Left kidney (tissue), 2 donors: ENCODE data around the gene FXR2. TPM values are rescaled to one million over a fixed set of nuclear protein-coding genes. Genes with fewer than 3 reads are reported as not detected.
"Not testable (repeated sequence)": the region's sequence is repeated elsewhere in the genome, so short reads cannot be mapped to it uniquely, and the experiment has no call there.

Experiments
- DNase-seq: peaks from one replicate; pipeline ENCODE4 v3.0.0-alpha.2; 2013
- polyA plus RNA-seq: library from polyadenylated mRNA; unstranded; fragments of 120-200 nt; gene quantifications from one replicate; pipeline ENCODE4 v1.2.1, GENCODE V29; 2013; ENCODE audit not compliant: insufficient read length

Gene FXR2
- polyA plus RNA-seq, 1 donor: 54.8 TPM

- no peak for DNase-seq
Measured at GRCh38 chr17:7631398-7632380, 17.0 kb upstream of the FXR2 start.

GRCh38 chr17:7629939-7630571 lies 15.4 kb upstream of the FXR2 start, which contains the start of gene SHBG:
TSS of gene SHBG (plus strand) at chr17:7630135. CDS start at chr17:7630173, 38 bp downstream.
- DNase-seq: no peak

DNA sequence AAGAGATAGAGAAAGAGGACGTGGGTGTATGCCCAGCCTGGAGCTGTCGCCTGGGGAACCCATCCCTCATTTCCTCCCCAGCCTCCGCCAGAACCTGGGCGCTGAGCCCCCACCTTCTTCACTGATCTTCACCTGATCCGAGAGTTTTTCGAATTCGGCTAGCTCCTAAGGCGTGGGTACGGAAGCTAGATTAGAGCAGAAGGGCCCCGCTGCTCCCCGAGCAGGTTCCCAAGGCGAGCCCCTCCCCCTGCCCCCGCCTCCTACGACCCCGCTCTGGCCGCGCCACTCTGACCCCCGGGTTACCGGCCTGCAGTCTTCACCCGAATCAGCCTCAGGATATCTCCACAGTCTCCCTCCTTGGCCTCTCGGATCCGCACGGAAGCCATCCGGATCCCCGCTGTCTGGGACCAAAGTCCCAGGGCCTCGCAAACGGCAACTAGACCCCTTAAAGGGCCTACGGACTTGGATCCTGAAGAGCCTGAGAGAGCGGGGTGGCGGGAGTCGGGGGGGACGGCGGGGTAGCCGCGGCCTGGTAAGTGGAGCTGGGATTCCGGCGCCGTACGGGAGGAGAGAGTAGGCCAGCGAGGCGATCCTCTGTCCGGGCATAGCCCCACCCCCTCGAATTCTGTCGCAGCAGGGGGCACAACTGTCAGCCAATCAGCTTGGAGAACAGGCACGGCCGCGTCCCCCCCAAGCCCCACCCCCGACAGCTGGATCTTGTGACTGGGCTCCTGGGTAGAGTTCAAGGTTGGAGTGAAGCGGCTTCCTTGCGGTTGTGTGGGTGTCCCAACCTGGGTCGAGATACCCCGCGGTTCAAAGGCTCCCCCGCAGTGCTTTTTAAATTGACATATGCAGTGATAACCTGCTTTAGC lies 12.8 kb upstream of the FXR2 start, which contains the start of gene SAT2:
TSS of gene SAT2 (minus strand) at position 572 of the 872 bp plus-strand sequence. CDS start at position 386, 186 bp downstream.
- DNase-seq: peak; percentile 96

- no peak for DNase-seq
Measured at GRCh38 chr17:7626956-7627249, 12.2 kb upstream of the FXR2 start.

- no peak for DNase-seq
Measured at GRCh38 chr17:7626307-7626706, 11.6 kb upstream of the FXR2 start.

DNA sequence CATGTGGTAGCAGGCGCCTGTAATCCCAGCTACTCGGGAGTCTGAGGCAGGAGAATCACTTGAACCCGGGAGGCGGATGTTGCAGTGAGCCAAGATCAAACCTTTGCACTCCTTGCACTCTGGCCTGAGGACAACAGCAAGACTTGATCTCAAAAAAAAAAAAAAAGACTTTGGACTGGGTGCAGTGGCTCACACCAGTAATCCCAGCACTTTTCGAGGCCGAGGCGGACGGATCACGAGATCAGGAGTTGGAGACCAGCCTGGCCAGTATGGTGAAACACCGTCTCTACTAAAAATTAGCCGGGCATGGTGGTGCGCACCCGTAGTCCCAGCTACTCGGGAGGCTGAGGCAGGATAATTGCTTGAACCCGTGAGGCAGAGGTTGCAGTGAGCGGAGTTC lies 11.1 kb upstream of the FXR2 start:
- not testable (repeated sequence) for DNase-seq

- no peak for DNase-seq
Measured at GRCh38 chr17:7623661-7624060, 9.0 kb upstream of the FXR2 start.

DNA sequence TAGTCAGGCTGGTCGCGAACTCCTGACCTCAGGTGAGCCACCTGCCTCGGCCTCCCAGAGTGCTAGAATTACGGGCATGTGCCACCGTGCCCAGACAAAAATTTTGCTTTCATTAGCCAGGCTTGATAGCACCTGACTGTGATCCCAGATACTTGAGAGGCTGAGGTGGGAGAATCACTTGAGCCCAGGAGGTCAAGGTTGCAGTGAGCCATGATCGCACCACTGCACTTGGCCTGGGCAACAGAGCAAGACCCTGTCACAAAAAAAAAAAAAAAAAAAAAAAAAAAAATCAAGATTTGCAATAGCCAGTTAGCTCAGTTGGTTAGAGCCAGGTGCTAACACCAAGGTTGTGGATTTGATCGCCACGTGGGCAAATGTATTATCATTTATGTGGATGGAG lies 6.1 kb upstream of the FXR2 start:
- DNase-seq: no peak

GRCh38 chr17:7618608-7619007 lies 3.9 kb upstream of the FXR2 start:
- no peak for DNase-seq

DNA sequence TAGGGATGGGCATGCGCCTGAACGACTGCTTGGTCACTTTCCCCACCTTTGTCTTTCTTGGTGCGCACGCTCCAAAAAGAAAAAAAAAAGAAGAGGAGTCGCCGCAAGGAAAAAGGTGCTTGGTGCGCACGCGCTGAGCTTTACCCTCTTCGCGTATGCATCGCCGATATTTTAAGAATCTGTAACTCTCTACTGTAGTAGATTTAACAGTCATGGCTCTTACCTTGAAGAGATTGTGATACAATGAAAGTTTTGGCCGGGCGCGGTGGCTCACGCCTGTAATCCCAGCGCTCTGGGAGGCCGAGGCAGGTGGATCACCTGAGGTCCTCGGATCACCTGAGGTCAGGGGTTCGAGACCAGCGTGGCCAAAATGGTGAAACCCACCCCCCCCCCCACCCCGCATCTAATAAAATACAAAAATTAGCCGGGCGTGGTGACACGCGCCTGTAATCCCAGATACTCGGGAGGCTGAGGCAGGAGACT lies 609 bp upstream of the FXR2 start:
- DNase-seq: no peak

DNA sequence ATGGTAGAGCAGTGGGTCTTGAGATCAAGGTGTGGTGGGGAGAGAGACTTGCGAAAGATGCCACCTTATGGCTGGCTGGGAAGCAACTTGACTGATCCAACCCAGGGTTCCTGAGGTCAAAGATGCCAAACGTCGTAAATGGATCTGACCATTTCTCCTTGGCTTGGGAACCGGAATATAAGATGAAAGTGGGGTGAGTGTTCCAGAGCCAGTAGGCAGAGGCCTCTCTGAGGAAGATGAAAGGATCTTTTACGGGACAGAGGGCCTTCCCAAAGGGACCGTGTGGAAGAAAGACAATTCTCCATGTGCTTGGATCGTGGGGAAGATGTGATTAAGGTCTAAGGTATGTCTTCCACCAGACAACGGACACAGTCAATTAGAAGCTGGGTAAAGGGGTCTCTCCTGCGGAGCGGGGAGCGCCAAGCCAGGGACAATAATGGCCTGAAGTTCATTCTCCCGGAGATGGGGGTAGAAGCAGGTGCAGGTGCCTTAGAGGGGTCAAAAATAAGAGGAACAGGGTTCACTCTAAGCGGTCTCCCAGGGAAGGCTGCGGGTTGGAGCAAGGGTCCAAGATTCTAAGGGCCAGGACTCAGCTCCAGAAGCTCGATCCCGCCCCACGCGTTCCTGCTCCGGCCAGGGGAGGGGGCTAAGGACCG lies 800 bp downstream of the FXR2 start:
- no peak for DNase-seq

GRCh38 chr17:7612294-7612640 lies 2.4 kb downstream of the FXR2 start:
- no peak for DNase-seq

DNA sequence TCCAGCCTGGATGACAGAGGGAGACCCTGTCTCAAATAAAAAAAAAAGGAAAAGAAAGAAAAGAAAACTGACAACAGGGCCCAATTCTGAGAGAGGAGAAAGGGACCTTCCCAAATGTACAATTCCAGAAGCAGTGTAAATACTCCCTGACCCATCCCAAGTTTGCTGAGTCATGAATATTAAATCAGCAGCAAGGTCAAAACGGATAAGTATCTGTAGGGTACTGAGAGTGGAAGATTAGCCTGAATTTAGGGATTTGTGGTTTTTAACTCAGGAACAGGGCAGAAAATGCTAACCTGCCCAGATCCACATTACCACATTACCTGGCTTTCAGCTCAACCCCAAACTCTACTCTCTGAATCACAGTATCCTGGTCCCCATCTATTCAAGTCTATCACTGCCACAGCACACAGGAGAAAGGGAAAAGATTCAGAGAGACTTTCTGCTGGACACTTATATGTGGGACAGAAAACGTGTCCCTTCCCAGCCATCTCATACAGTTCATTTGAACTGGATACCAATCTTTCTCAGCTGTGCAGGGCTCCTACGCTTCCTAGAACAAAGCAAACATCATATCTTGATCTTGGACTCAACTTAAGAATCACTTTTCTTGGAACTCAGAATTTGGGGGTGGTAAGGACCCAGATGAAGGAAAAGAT lies 2.9 kb downstream of the FXR2 start:
- DNase-seq: no peak

DNA sequence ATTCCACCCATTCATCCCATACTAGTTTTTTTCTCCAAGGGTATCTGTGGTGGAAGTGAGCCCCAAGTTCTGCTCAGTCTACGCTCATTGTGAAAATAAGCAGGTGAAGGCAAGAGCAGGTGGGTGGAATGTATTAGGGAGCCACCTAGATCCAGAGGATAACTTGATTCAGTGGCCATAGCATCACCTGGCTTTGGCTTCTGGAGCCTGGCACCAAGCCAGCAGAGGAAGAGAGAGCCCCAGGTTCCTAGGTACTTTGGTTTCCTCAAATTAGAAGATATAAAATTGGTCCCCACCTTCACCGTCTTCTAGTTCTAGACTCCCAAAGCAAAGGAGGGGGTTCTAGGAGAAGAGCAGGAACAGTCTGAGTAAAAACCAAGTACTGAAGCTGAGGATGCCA lies 4.1 kb downstream of the FXR2 start:
- no peak for DNase-seq

GRCh38 chr17:7606280-7606679 lies 8.4 kb downstream of the FXR2 start:
- no peak for DNase-seq

- DNase-seq: not testable (repeated sequence)
Measured at GRCh38 chr17:7597561-7597960, 17.1 kb downstream of the FXR2 start.

DNA sequence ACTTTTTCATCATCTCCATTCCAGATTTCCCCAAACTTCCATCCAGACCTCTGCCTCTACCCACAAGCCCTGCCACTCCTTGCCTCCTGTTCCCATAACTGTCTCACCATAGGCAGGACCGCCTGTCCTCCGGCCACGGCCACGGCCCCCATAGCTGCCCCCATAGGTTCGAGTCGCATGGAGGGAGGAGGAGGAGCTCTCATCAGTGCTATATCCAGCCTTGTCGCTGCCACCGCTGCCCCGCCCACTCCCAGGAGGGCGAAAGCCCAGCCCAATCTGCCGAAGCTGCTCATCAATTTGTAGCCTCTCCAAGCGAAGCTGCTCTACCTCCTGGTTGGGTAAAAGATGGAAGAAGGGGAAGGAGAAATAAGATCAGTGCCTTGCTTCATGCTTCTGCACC lies 21.4 kb downstream of the FXR2 start:
- no peak for DNase-seq

DNA sequence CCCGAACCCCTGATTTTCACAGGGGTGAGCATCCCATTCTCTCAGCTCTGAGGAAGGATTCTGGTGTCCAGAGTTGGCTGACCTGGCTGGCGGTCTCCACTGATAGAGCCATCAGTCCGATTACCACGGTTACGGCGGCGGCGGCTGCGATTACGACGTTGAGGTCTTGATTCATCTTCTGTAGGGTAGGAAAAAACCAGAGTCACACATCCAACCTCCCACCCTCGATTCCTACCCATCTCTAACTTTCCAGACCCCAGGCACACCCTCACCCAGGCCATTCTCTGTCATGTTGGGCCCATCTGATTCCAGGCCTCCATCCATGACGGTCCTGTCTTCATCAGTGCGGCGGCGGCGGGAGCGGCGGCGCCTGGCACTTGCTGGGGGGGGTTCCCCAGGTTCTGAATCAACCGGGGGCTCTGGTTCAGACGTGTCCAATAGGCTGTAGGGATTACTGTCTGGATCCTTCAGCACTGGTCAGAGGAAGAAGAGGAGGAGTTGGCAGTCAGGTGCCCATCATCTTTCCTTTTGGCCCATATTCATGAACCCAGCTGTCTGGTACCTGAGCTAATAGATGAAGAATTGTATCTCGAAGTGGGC lies 22.2 kb downstream of the FXR2 start:
- no peak for DNase-seq

DNA sequence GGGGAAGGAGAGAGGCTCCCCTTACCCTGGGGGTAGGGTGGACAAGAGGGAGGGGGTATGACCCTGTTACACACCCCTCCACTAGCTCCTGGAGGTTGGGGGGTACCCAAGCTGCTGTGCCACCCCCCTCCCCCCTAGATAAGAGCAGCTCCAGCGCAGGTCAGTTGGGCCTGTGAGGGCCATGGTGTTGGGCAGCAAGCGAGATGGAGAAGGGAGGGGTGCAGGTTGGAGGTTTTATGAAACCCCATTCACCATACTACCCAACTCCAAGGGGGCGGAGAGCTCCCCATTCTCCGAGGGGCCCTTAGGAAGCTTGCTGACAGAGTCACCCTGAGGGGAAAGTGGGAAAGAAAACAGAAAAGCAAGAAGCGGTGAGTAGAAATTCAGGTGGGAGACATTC lies 23.1 kb downstream of the FXR2 start:
- DNase-seq: no peak

GRCh38 chr17:7590743-7591142 lies 24.0 kb downstream of the FXR2 start:
- no peak for DNase-seq
